Measurements from ENCODE around the gene MCUR1.
"Not testable (repeated sequence)": the region's sequence is repeated elsewhere in the genome, so short reads cannot be mapped to it uniquely, and the experiment has no call there.

The MCUR1 gene, protein sequence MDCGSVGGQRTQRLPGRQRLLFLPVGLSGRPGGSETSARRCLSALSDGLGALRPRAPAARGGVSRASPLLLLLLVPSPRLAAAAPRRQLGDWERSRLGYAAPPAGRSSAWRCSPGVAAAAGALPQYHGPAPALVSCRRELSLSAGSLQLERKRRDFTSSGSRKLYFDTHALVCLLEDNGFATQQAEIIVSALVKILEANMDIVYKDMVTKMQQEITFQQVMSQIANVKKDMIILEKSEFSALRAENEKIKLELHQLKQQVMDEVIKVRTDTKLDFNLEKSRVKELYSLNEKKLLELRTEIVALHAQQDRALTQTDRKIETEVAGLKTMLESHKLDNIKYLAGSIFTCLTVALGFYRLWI

DNA sequence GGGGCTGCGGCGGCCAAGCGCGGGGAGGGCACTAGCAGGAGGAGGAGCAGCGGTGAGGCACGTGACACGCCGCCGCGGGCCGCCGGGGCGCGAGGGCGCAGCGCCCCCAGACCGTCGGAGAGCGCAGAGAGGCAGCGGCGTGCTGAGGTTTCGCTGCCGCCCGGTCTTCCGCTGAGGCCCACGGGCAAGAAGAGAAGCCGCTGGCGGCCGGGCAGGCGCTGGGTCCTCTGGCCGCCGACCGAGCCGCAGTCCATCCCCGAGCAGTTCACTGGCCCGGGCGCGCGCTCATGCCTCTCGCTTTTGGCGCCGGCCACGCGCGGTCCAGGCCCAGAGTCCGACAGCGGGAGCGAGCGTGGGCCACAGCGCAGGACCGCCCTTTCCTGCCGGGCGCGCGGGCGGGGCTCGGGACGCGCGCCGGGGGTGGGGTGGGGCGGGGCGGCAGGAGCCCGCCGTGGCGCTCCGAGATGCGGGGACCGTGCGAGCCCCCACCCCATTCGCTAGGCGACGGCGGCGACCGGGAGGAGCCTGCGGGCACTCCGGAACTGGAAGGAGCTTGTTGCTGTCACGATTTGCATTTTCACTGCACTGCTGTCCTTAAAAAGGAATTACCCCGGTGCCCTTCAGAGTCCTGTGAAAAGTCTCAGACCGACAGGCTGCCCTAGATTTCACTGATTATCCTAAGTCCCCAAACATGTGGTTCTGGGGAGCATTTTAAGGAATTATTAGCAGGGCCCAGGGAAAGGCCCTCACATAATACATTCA lies at the start of gene MCUR1:
TSS of gene MCUR1 (minus strand) at position 382 of the 762 bp plus-strand sequence. CDS start at position 254, 128 bp downstream.
- peak; percentile 81 to 82 for DNase-seq (ENCODE audit: low read depth in 2 of 2)
- H3K4me3 ChIP-seq (replicated peaks in 1 of 2; ENCODE audit: low read depth in 2 of 2, low read length in 2 of 2): peak within 1 kb of the TSS; percentile 79 to 82
- no peak for TF ChIP-seq CTCF (IDR thresholded peaks at IDR 0.05; ENCODE audit: low read depth, low read length)

DNA sequence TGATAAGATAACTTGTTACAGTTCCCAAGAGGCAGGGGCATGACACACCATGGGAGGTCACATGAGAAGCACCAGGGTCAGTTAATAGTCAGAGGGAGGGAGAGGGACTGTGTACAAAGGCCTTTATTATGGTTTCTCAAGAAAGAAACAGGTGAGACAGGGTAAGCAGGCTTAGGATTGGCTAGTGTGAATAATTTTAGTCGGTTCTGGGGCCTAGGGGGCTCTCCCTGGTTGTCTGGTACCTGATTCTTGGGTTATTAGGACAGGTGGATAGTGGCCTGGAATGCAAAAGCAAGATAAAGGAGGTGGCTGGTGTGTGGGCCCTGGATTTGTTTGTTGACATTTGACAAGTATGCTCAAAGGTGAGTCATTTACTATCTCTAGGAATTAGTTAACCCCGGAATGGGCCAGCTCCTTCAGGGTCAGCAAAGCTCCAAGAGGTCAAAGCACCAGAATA lies 49.4 kb upstream of the MCUR1 start:
- no peak for DNase-seq (ENCODE audit: low read depth in 2 of 2)
- TF ChIP-seq CTCF (IDR thresholded peaks at IDR 0.05; ENCODE audit: low read depth, low read length): no peak
- H3K4me3 ChIP-seq (replicated peaks in 1 of 2; ENCODE audit: low read depth in 2 of 2, low read length in 2 of 2): no peak overlapping the region

GRCh38 chr6:13860556-13861185 lies 46.3 kb upstream of the MCUR1 start:
- not testable (repeated sequence) for H3K4me3 ChIP-seq (replicated peaks in 1 of 2; ENCODE audit: low read depth in 2 of 2, low read length in 2 of 2); DNase-seq (ENCODE audit: low read depth in 2 of 2)

GRCh38 chr6:13859871-13860555 lies 45.7 kb upstream of the MCUR1 start:
- TF ChIP-seq CTCF (IDR thresholded peaks at IDR 0.05; ENCODE audit: low read depth, low read length): no peak
- peak overlapping the region; percentile 19 for H3K4me3 ChIP-seq (replicated peaks in 1 of 2; ENCODE audit: low read depth in 2 of 2, low read length in 2 of 2)
- DNase-seq (ENCODE audit: low read depth in 2 of 2): no peak

DNA sequence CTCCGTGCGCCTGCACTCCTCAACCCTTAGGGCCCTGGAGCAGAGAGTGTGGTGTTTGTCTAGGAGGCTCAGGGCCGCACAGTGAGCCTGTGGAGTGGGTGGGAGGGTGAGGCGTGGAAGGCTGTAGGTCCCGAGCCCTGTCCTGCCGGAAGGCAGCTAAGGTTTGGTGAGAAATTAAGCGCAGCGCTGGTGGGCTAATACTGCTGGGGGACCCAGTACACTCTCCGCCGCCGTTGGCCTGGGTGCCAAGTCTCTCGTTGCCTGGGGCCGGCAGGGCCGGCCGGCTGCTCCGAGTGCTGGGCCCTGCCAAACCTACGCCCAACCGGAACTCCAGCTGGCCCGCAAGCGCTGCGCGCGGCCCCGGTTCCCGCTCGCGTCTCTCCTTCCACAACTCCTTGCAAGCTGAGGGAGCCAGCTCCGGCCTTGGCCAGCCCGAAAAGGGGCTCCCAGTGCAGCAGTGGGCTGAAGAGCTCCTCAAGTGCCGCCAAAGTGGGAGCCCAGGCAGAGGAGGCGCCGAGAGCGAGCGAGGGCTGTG lies 40.4 kb upstream of the MCUR1 start:
- no peak for DNase-seq (ENCODE audit: low read depth in 2 of 2)
- no peak for TF ChIP-seq CTCF (IDR thresholded peaks at IDR 0.05; ENCODE audit: low read depth, low read length)
- no peak overlapping the region for H3K4me3 ChIP-seq (replicated peaks in 1 of 2; ENCODE audit: low read depth in 2 of 2, low read length in 2 of 2)

DNA sequence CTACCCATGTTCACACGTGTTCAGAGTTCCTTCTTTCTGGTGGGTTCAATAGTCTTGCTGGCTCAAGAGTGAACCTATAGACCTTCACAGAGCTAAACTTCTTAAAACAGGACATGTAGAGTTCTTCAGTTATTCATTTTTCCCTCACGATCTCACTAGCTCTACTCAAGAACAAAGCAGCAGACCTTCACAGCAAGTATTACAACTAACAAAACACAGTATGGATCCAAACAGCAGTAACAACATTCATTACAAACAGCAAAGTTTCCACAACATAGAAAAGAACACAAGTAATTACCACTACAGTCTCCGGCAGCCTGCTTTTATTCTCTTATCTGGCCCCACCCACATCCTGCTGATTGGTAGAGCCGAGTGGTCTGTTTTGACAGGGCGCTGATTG lies 39.5 kb upstream of the MCUR1 start:
- no peak for TF ChIP-seq CTCF (IDR thresholded peaks at IDR 0.05; ENCODE audit: low read depth, low read length)
- no peak overlapping the region for H3K4me3 ChIP-seq (replicated peaks in 1 of 2; ENCODE audit: low read depth in 2 of 2, low read length in 2 of 2)
- DNase-seq (ENCODE audit: low read depth in 2 of 2): no peak
